Measurements from ENCODE around the gene APBB2.

- TF ChIP-seq POLR2AphosphoS5 (IDR thresholded peaks at IDR 0.05; ENCODE audit: borderline replicate concordance, low read depth, low read length), result no peak
- no peak for TF ChIP-seq EZH2 (IDR thresholded peaks at IDR 0.05)
- no peak for TF ChIP-seq FOXP2 (optimal IDR thresholded peaks at IDR 0.05; ENCODE audit: control extremely low read depth, extremely low read length, insufficient read depth)
Measured at GRCh38 chr4:41218703-41219102, 4.4 kb upstream of the APBB2 start.
